Cardiac fibroblast (primary cell): ENCODE measurements around the gene AOPEP.

Experiments used
- DNase-seq, 2 donors: peaks; one replicate each; pipeline versions ENCODE4 v3.0.0 to v3.0.0-alpha.2; 2010; ENCODE audit warnings: low read depth in 2 of 2
- H3K4me3 ChIP-seq, 2 donors: replicated peaks in 1 of 2; 1 replicate in 1 of 2; 2 replicates in 1 of 2; pipeline ENCODE4 v1.5.1; 2011; ENCODE audit warnings: low read depth in 2 of 2, low read length in 2 of 2, mild to moderate bottlenecking in 2 of 2, moderate library complexity in 1 of 2
- CTCF ChIP-seq: IDR thresholded peaks from one replicate; pipeline ENCODE4 v1.5.1; 2011; ENCODE audit warnings: low read depth, mild to moderate bottlenecking, low read length, inconsistent platforms

Gene AOPEP

GRCh38 chr9:95003689-95004410, 277.4 kb downstream of the AOPEP start:
- peak overlapping the region; percentile 75 to 80 for H3K4me3 ChIP-seq
- peak; percentile 68 to 69 for DNase-seq
- TF ChIP-seq CTCF, result peak; percentile 34

- H3K4me3 ChIP-seq, result peak overlapping the region; percentile 75 to 80
- DNase-seq, result peak in 1 of 2 donors; percentile 55
- TF ChIP-seq CTCF, result no peak
Observed at GRCh38 chr9:95004411-95005277, 278.1 kb downstream of the AOPEP start.

- peak; percentile 30 to 43 for DNase-seq
- H3K4me3 ChIP-seq, result peak overlapping the region; percentile 79 to 80
- no peak for TF ChIP-seq CTCF
Observed at GRCh38 chr9:95005278-95006143, 279.0 kb downstream of the AOPEP start.

- peak overlapping the region; percentile 79 to 80 for H3K4me3 ChIP-seq
- TF ChIP-seq CTCF, result no peak
- peak; percentile 33 to 78 for DNase-seq
Observed at GRCh38 chr9:95007226-95007869, 280.8 kb downstream of the AOPEP start.

- DNase-seq, result peak; percentile 19 to 61
- no peak for TF ChIP-seq CTCF
- peak overlapping the region; percentile 26 to 80 for H3K4me3 ChIP-seq
Observed at GRCh38 chr9:95008151-95008771, 281.8 kb downstream of the AOPEP start.

- TF ChIP-seq CTCF, result no peak
- DNase-seq, result no peak
- no peak overlapping the region for H3K4me3 ChIP-seq
Observed at GRCh38 chr9:95009459-95009858, 283.0 kb downstream of the AOPEP start.
